Peyer's patch (tissue), 4 donors: Measurements from ENCODE around the gene ODAD4. TPM values are rescaled to one million over a fixed set of nuclear protein-coding genes. Genes with fewer than 3 reads are reported as not detected.

ENCODE experiments used
- DNase-seq, 3 donors: peaks; one replicate each; pipeline ENCODE4 v3.0.0-alpha.2; 2017 to 2019
- H3K27ac ChIP-seq, 4 donors: fragments of 200-600 bp; sonication (generic); one replicate each; pipeline ENCODE4 v1.5.1; 2016 to 2019
- H3K27me3 ChIP-seq, 2 donors: fragments of 200-600 bp; sonication (generic); one replicate each; pipeline ENCODE4 v1.5.1; 2019
- H3K36me3 ChIP-seq, 3 donors: fragments of 200-600 bp; sonication (generic); one replicate each; pipeline ENCODE4 v1.5.1; 2016 to 2019
- H3K4me1 ChIP-seq, 4 donors: fragments of 200-600 bp; sonication (generic); one replicate each; pipeline ENCODE4 v1.5.1; 2016 to 2019
- H3K4me3 ChIP-seq, 4 donors: fragments of 200-600 bp; sonication (generic); 1 replicate in 3 of 4; 2 replicates in 1 of 4; pipeline ENCODE4 v1.5.1; 2016 to 2019; ENCODE audit warnings: mild to moderate bottlenecking in 1 of 4
- H3K9me3 ChIP-seq, 4 donors: fragments of 200-600 bp; sonication (generic); one replicate each; pipeline ENCODE4 v1.5.1; 2016 to 2019; ENCODE audit warnings: mild to moderate bottlenecking in 1 of 4
- CTCF ChIP-seq, 6 experiments: fragments of 450-650 bp in 4 of 6; fragments of 200-600 bp in 2 of 6; sonication (generic) in 1 of 6; IDR thresholded peaks; one replicate each; pipeline ENCODE4 v1.5.1; 2017 to 2019; ENCODE audit warnings: antibody characterized with exemption in 6 of 6, mild to moderate bottlenecking in 3 of 6, moderate library complexity in 1 of 6
- POLR2A ChIP-seq, 2 donors: fragments of 450-650 bp; IDR thresholded peaks; one replicate each; pipeline ENCODE4 v1.5.1; 2017; ENCODE audit warnings: antibody characterized with exemption in 2 of 2, mild to moderate bottlenecking in 2 of 2, moderate library complexity in 2 of 2
- total RNA-seq, 4 donors: library from RNA; depleted of rRNA; stranded (reverse); fragments of >200 nt; gene quantifications; one replicate each; pipeline ENCODE4 v1.1.0, GENCODE V29; 2016

The ODAD4 gene
- total RNA-seq, 4 donors from 2014 or later = 2.1 TPM; not detected in 3

- Histone ChIP-seq H3K4me3 (no peak overlapping the region), H3K9me3 (no peaks in the 10 kb centered on the region), H3K27ac (no peak overlapping the region), H3K27me3 (no peaks in the 10 kb centered on the region), H3K36me3 (no peaks in the 10 kb centered on the region), H3K4me1 (peaks cover 0 to 4% (median 0%) of the 10 kb centered on the region in 4 donors)
- TF ChIP-seq CTCF (IDR thresholded peaks at IDR 0.05) (no peak), POLR2A (IDR thresholded peaks at IDR 0.05) (no peak)
- DNase-seq = no peak
Observed at GRCh38 chr17:41939044-41939692, 8.8 kb downstream of the ODAD4 start.

- TF ChIP-seq CTCF (IDR thresholded peaks at IDR 0.05) (no peak), POLR2A (IDR thresholded peaks at IDR 0.05) (no peak)
- H3K27me3 ChIP-seq = no peaks in the 10 kb centered on the region
- peaks cover 0 to 4% (median 0%) of the 10 kb centered on the region in 4 donors for H3K4me1 ChIP-seq
- no peak overlapping the region for H3K27ac ChIP-seq
- H3K9me3 ChIP-seq = no peaks in the 10 kb centered on the region
- no peaks in the 10 kb centered on the region for H3K36me3 ChIP-seq
- no peak for DNase-seq
- no peak overlapping the region for H3K4me3 ChIP-seq
Observed at GRCh38 chr17:41939693-41940090, 9.3 kb downstream of the ODAD4 start.

- Histone ChIP-seq H3K9me3 (no peaks in the 10 kb centered on the region), H3K4me1 (peaks cover 0 to 4% (median 0%) of the 10 kb centered on the region in 4 donors), H3K27me3 (no peaks in the 10 kb centered on the region), H3K4me3 (no peak overlapping the region), H3K27ac (no peak overlapping the region), H3K36me3 (no peaks in the 10 kb centered on the region)
- no peak for DNase-seq
- TF ChIP-seq POLR2A (IDR thresholded peaks at IDR 0.05) = no peak
- no peak for TF ChIP-seq CTCF (IDR thresholded peaks at IDR 0.05)
Observed at GRCh38 chr17:41941168-41941567, 10.8 kb downstream of the ODAD4 start.

GRCh38 chr17:41942626-41943373 is 12.4 kb downstream of the ODAD4 start:
- no peaks in the 10 kb centered on the region for H3K36me3 ChIP-seq
- no peak overlapping the region for H3K27ac ChIP-seq
- H3K9me3 ChIP-seq = no peaks in the 10 kb centered on the region
- no peaks in the 10 kb centered on the region for H3K27me3 ChIP-seq
- no peak for DNase-seq
- peaks cover 0 to 4% (median 0%) of the 10 kb centered on the region in 4 donors for H3K4me1 ChIP-seq
- TF ChIP-seq POLR2A (IDR thresholded peaks at IDR 0.05) = no peak
- TF ChIP-seq CTCF (IDR thresholded peaks at IDR 0.05) = no peak
- H3K4me3 ChIP-seq = no peak overlapping the region

- H3K9me3 ChIP-seq = no peaks in the 10 kb centered on the region
- no peak overlapping the region for H3K27ac ChIP-seq
- H3K27me3 ChIP-seq = no peaks in the 10 kb centered on the region
- TF ChIP-seq CTCF (IDR thresholded peaks at IDR 0.05) = no peak
- no peak for TF ChIP-seq POLR2A (IDR thresholded peaks at IDR 0.05)
- DNase-seq = no peak
- H3K4me1 ChIP-seq = peaks cover 0 to 4% (median 0%) of the 10 kb centered on the region in 4 donors
- H3K36me3 ChIP-seq = no peaks in the 10 kb centered on the region
- no peak overlapping the region for H3K4me3 ChIP-seq
Observed at GRCh38 chr17:41943492-41943891, 13.1 kb downstream of the ODAD4 start.
